Panc1 (cell line): Measurements from ENCODE around the gene SRMS. TPM values are rescaled to one million over a fixed set of nuclear protein-coding genes. Genes with fewer than 3 reads are reported as not detected.

Experiments
- ATAC-seq: fragments of 200-7000 bp; cut with Tn5 transposase; 2 replicates; pipeline ENCODE4 v1.9.1; 2020; ENCODE audit warnings: mild to moderate bottlenecking, moderate library complexity
- BruUV-seq: library from RNA; stranded (reverse); fragments of 400-500 nt; replicated peaks from 2 replicates; lab custom pipeline; 2021; lab: Mats Ljungman, UMichigan
- CTCF ChIA-PET: fragments of 300-600 bp; sonication (Branson Sonifier 250); formaldehyde crosslinking; loops from one replicate; lab custom pipeline; 2022; ENCODE audit warnings: antibody characterized with exemption; lab: Charles Lee
- POLR2A ChIA-PET: fragments of 300-600 bp; sonication (Branson Sonifier 250); formaldehyde crosslinking; loops from one replicate; lab custom pipeline; 2022; ENCODE audit warnings: antibody characterized with exemption; lab: Charles Lee
- DNase-seq: peaks from one replicate; pipeline ENCODE4 v3.0.0-alpha.2; 2010; ENCODE audit warnings: low read depth, low spot score
- H3K27ac ChIP-seq: 2 replicates; pipeline ENCODE4 v1.5.1; 2011; ENCODE audit warnings: mild to moderate bottlenecking, low read length, inconsistent platforms
- H3K27me3 ChIP-seq: fragments of 200-500 bp; sonication (Bioruptor generic); 2 replicates; pipeline ENCODE4 v1.6.0; 2014; ENCODE audit warnings: low read length, inconsistent platforms; ENCODE audit not compliant: control insufficient read depth, insufficient read depth
- H3K36me3 ChIP-seq: fragments of 200-500 bp; sonication (Bioruptor generic); 2 replicates; pipeline ENCODE4 v1.5.1; 2014; ENCODE audit warnings: inconsistent platforms, mild to moderate bottlenecking, low read length, moderate library complexity; ENCODE audit not compliant: control insufficient read depth, insufficient read depth
- H3K4me1 ChIP-seq: 2 replicates; pipeline ENCODE4 v1.5.1; 2011; ENCODE audit warnings: inconsistent platforms, mild to moderate bottlenecking, low read length, moderate library complexity; ENCODE audit not compliant: control insufficient read depth, insufficient read depth
- H3K4me3 ChIP-seq, 2 experiments: 2 replicates each; pipeline ENCODE4 v1.5.1; 2011 to 2012; ENCODE audit warnings: low read depth in 2 of 2, low read length in 2 of 2, mild to moderate bottlenecking in 2 of 2, inconsistent platforms in 1 of 2, moderate library complexity in 1 of 2
- H3K9me3 ChIP-seq: fragments of 200-500 bp; sonication (Bioruptor generic); 2 replicates; pipeline ENCODE4 v1.5.1; 2014; ENCODE audit warnings: low read depth, mild to moderate bottlenecking, inconsistent platforms, low read length, moderate library complexity; ENCODE audit not compliant: control insufficient read depth, insufficient read depth
- POLR2AphosphoS5 ChIP-seq: IDR thresholded peaks from 2 replicates; pipeline ENCODE4 v1.6.1; 2012; ENCODE audit warnings: mild to moderate bottlenecking, low read depth, low read length, moderate library complexity
- SIN3A ChIP-seq: IDR thresholded peaks from 2 replicates; pipeline ENCODE4 v1.6.1; 2012; ENCODE audit warnings: low read depth, mild to moderate bottlenecking, low read length, moderate library complexity, borderline replicate concordance; ENCODE audit not compliant: insufficient read depth
- TCF7L2 ChIP-seq: IDR thresholded peaks from 2 replicates; pipeline ENCODE4 v1.6.1; 2011; ENCODE audit warnings: mild to moderate bottlenecking, low read depth, low read length, inconsistent platforms
- in situ Hi-C: cut with HindIII; loops from 2 replicates; pipeline ENCODE4 v1.10.0; 2016; ENCODE audit warnings: low sequenced_read_pairs, low pct_unique_long_range_greater_than_20kb
- intact Hi-C: fragments of 100-400 bp; cut with micrococcal nuclease; formaldehyde crosslinking; loops from one replicate; pipeline ENCODE4 v1.10.0; 2022; ENCODE audit not compliant: unreplicated experiment
- total RNA-seq: library from RNA; stranded (reverse); gene quantifications from one replicate; pipeline ENCODE4 v1.2.1, GENCODE V29; 2021; ENCODE audit not compliant: unreplicated experiment
- TF ChIP-seq, protein P1 (sequence below): fragments of 450-650 bp; IDR thresholded peaks from 2 replicates; pipeline ENCODE4 v1.5.1; 2017; ENCODE audit warnings: mild to moderate bottlenecking
- TF ChIP-seq, protein P2 (sequence below), 2 experiments: IDR thresholded peaks; 2 replicates each; pipeline ENCODE4 v1.6.1; 2011 to 2012; ENCODE audit warnings: low read depth in 2 of 2, control low read depth in 1 of 2, low read length in 1 of 2, mild to moderate bottlenecking in 1 of 2, moderate library complexity in 1 of 2; ENCODE audit not compliant: insufficient read depth in 1 of 2

SRMS gene
- total RNA-seq, 1 experiment from 2014 or later: not detected

- ATAC-seq (no peak), DNase-seq (no peak)
- no peaks in the 10 kb centered on the region for H3K27me3 ChIP-seq
- TF ChIP-seq SIN3A (no peak), POLR2AphosphoS5 (no peak), TCF7L2 (no peak)
- TF ChIP-seq, protein P1, sequence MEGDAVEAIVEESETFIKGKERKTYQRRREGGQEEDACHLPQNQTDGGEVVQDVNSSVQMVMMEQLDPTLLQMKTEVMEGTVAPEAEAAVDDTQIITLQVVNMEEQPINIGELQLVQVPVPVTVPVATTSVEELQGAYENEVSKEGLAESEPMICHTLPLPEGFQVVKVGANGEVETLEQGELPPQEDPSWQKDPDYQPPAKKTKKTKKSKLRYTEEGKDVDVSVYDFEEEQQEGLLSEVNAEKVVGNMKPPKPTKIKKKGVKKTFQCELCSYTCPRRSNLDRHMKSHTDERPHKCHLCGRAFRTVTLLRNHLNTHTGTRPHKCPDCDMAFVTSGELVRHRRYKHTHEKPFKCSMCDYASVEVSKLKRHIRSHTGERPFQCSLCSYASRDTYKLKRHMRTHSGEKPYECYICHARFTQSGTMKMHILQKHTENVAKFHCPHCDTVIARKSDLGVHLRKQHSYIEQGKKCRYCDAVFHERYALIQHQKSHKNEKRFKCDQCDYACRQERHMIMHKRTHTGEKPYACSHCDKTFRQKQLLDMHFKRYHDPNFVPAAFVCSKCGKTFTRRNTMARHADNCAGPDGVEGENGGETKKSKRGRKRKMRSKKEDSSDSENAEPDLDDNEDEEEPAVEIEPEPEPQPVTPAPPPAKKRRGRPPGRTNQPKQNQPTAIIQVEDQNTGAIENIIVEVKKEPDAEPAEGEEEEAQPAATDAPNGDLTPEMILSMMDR: no peak
- TF ChIP-seq, protein P2, sequence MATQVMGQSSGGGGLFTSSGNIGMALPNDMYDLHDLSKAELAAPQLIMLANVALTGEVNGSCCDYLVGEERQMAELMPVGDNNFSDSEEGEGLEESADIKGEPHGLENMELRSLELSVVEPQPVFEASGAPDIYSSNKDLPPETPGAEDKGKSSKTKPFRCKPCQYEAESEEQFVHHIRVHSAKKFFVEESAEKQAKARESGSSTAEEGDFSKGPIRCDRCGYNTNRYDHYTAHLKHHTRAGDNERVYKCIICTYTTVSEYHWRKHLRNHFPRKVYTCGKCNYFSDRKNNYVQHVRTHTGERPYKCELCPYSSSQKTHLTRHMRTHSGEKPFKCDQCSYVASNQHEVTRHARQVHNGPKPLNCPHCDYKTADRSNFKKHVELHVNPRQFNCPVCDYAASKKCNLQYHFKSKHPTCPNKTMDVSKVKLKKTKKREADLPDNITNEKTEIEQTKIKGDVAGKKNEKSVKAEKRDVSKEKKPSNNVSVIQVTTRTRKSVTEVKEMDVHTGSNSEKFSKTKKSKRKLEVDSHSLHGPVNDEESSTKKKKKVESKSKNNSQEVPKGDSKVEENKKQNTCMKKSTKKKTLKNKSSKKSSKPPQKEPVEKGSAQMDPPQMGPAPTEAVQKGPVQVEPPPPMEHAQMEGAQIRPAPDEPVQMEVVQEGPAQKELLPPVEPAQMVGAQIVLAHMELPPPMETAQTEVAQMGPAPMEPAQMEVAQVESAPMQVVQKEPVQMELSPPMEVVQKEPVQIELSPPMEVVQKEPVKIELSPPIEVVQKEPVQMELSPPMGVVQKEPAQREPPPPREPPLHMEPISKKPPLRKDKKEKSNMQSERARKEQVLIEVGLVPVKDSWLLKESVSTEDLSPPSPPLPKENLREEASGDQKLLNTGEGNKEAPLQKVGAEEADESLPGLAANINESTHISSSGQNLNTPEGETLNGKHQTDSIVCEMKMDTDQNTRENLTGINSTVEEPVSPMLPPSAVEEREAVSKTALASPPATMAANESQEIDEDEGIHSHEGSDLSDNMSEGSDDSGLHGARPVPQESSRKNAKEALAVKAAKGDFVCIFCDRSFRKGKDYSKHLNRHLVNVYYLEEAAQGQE (IDR thresholded peaks at IDR 0.05; ENCODE audit: insufficient read depth in 1 of 2, low read depth in 2 of 2, low read length in 1 of 2): no peak
- H3K9me3 ChIP-seq: no peaks in the 10 kb centered on the region
- ChIA-PET CTCF (no interaction called here), POLR2A (no interaction called here)
- no TSS peak for BruUV-seq
- H3K27ac ChIP-seq: no peak overlapping the region
- in situ Hi-C loops (loop anchor here (10.0 kb wide), 1 partner anchor 58 kb away; the partner anchor contains the start of gene PTK6), intact Hi-C loops (no loop called here)
- no peaks in the 10 kb centered on the region for H3K36me3 ChIP-seq
- no peak overlapping the region for H3K4me3 ChIP-seq
- no peaks in the 10 kb centered on the region for H3K4me1 ChIP-seq
Observed at GRCh38 chr20:63592661-63593060, 45.1 kb upstream of the SRMS start.

- intact Hi-C loops (no loop called here), in situ Hi-C loops (loop anchor here (10.0 kb wide), 1 partner anchor 57 kb away; the partner anchor contains the start of gene PTK6)
- DNase-seq (no peak), ATAC-seq (no peak)
- Histone ChIP-seq H3K4me1 (no peaks in the 10 kb centered on the region), H3K4me3 (no peak overlapping the region), H3K9me3 (no peaks in the 10 kb centered on the region), H3K36me3 (no peaks in the 10 kb centered on the region), H3K27me3 (no peaks in the 10 kb centered on the region), H3K27ac (no peak overlapping the region)
- ChIA-PET POLR2A (no interaction called here), CTCF (no interaction called here)
- BruUV-seq: no TSS peak
- TF ChIP-seq, protein P1: no peak
- TF ChIP-seq, protein P2 (IDR thresholded peaks at IDR 0.05; ENCODE audit: insufficient read depth in 1 of 2, low read depth in 2 of 2, low read length in 1 of 2): no peak
- TF ChIP-seq SIN3A (no peak), TCF7L2 (no peak), POLR2AphosphoS5 (no peak)
Observed at GRCh38 chr20:63591786-63592355, 44.3 kb upstream of the SRMS start.
